ENCODE measurements around the gene SLC7A10.

The SLC7A10 gene

GRCh38 chr19:33187183-33187540 is 38.5 kb downstream of the SLC7A10 start:
- in situ Hi-C loops (cut with HindIII; ENCODE audit: low sequenced_read_pairs), result no loop called here
- DNase-seq (ENCODE audit: low read depth, low spot score), result no peak

GRCh38 chr19:33186431-33187182 is 39.0 kb downstream of the SLC7A10 start:
- no peak overlapping the region for H3K4me3 ChIP-seq (ENCODE audit: low read depth, low read length)
- in situ Hi-C loops (cut with HindIII; ENCODE audit: low sequenced_read_pairs), result no loop called here
- DNase-seq (ENCODE audit: low read depth, low spot score), result no peak
- no peak for TF ChIP-seq CTCF (IDR thresholded peaks at IDR 0.05; ENCODE audit: low read depth, low read length)

More at GRCh38 chr19:33187183-33187540, 38.5 kb downstream of the SLC7A10 start:
- no peak for TF ChIP-seq CTCF (IDR thresholded peaks at IDR 0.05; ENCODE audit: low read depth, low read length)
- no peak overlapping the region for H3K4me3 ChIP-seq (ENCODE audit: low read depth, low read length)

- in situ Hi-C loops (cut with HindIII; ENCODE audit: low sequenced_read_pairs), result no loop called here
- peak; percentile 2 for DNase-seq (ENCODE audit: low read depth, low spot score)
- H3K4me3 ChIP-seq (ENCODE audit: low read depth, low read length), result peak overlapping the region; percentile 43
- peak; percentile 45 for TF ChIP-seq CTCF (IDR thresholded peaks at IDR 0.05; ENCODE audit: low read depth, low read length)
These were observed 48.2 kb downstream of the SLC7A10 start for GRCh38 chr19:33177417-33177979.

- no peak for TF ChIP-seq CTCF (IDR thresholded peaks at IDR 0.05; ENCODE audit: low read depth, low read length)
- DNase-seq (ENCODE audit: low read depth, low spot score), result peak; percentile 99
- in situ Hi-C loops (cut with HindIII; ENCODE audit: low sequenced_read_pairs), result no loop called here
- H3K4me3 ChIP-seq (ENCODE audit: low read depth, low read length), result peak overlapping the region; percentile 70
These were observed 48.8 kb downstream of the SLC7A10 start for GRCh38 chr19:33176670-33177416.

- peak; percentile 38 for DNase-seq (ENCODE audit: low read depth, low spot score)
- in situ Hi-C loops (cut with HindIII; ENCODE audit: low sequenced_read_pairs), result no loop called here
- no peak for TF ChIP-seq CTCF (IDR thresholded peaks at IDR 0.05; ENCODE audit: low read depth, low read length)
- H3K4me3 ChIP-seq (ENCODE audit: low read depth, low read length), result peak overlapping the region; percentile 70
These were observed 49.6 kb downstream of the SLC7A10 start for GRCh38 chr19:33175886-33176669.

- DNase-seq (ENCODE audit: low read depth, low spot score), result no peak
- in situ Hi-C loops (cut with HindIII; ENCODE audit: low sequenced_read_pairs), result no loop called here
- no peak overlapping the region for H3K4me3 ChIP-seq (ENCODE audit: low read depth, low read length)
- TF ChIP-seq CTCF (IDR thresholded peaks at IDR 0.05; ENCODE audit: low read depth, low read length), result no peak
These were observed 50.4 kb downstream of the SLC7A10 start for GRCh38 chr19:33175156-33175782.

Data from astrocyte of the spinal cord (primary cell).